Mucosa of descending colon (tissue), 3 donors: ENCODE results near the gene UNC13C. TPM values are rescaled to one million over a fixed set of nuclear protein-coding genes. Genes with fewer than 3 reads are reported as not detected.

ENCODE experiments used
- ATAC-seq: fragments of 200-7000 bp; cut with Tn5 transposase; one replicate; pipeline ENCODE4 v1.9.1; 2020; ENCODE audit warnings: mild to moderate bottlenecking, moderate library complexity
- DNase-seq, 3 donors: peaks; one replicate each; pipeline ENCODE4 v3.0.0-alpha.2; 2020
- H3K36me3 ChIP-seq: fragments of 200-600 bp; one replicate; pipeline ENCODE4 v1.8.0; 2021; ENCODE audit warnings: low read depth, mild to moderate bottlenecking
- H3K4me1 ChIP-seq: fragments of 200-600 bp; one replicate; pipeline ENCODE4 v1.8.0; 2021; ENCODE audit warnings: low read depth, mild to moderate bottlenecking
- H3K4me3 ChIP-seq: fragments of 200-600 bp; one replicate; pipeline ENCODE4 v1.8.0; 2021; ENCODE audit warnings: mild to moderate bottlenecking
- H3K9me3 ChIP-seq: fragments of 200-600 bp; one replicate; pipeline ENCODE4 v1.8.0; 2021; ENCODE audit warnings: mild to moderate bottlenecking
- CTCF ChIP-seq: fragments of 200-600 bp; IDR thresholded peaks from one replicate; pipeline ENCODE4 v1.8.0; 2022; ENCODE audit warnings: antibody characterized with exemption, mild to moderate bottlenecking
- intact Hi-C, 2 donors: fragments of 100-400 bp; cut with DNase I in 1 of 2; cut with micrococcal nuclease in 1 of 2; formaldehyde crosslinking; loops; one replicate each; pipeline versions ENCODE4 v1.11.0 to v1.11.1; 2022; cut with DNase I, micrococcal nuclease
- total RNA-seq, 3 donors: library from RNA; stranded (reverse); fragmentation: NEBNext Ultra II Directional in 2 of 3; extraction: Animal tissue kit (Norgen Biotek cat#: 25700) in 2 of 3; gene quantifications; one replicate each; pipeline versions ENCODE4 v1.2.1 to v1.2.4, GENCODE V29; 2021 to 2023
- donor health status: DM: no; HTN: no; CAD: no; lungs with moderate emphysema.
- donor health status: DM: no; HTN: no; CAD: no.
- donor health status: DM: no; HTN: yes; CAD: no.

The UNC13C gene
- total RNA-seq, 3 donors from 2014 or later, result 0.06 to 1.9 (median 0.12) TPM

- H3K4me3 ChIP-seq, result no peak overlapping the region
- intact Hi-C loops, result no loop called here
- H3K9me3 ChIP-seq, result no peaks in the 10 kb centered on the region
- H3K4me1 ChIP-seq, result no peaks in the 10 kb centered on the region
- H3K36me3 ChIP-seq, result no peaks in the 10 kb centered on the region
- no peak for TF ChIP-seq CTCF
- no peak for DNase-seq
- no peak for ATAC-seq
Measured at GRCh38 chr15:54187325-54187724, 209.1 kb downstream of the UNC13C start.

- TF ChIP-seq CTCF, result no peak
- intact Hi-C loops, result no loop called here
- no peak for DNase-seq
- peaks cover 7% of the 10 kb centered on the region for H3K9me3 ChIP-seq
- H3K4me3 ChIP-seq, result no peak overlapping the region
- ATAC-seq, result no peak
- no peaks in the 10 kb centered on the region for H3K4me1 ChIP-seq
- no peaks in the 10 kb centered on the region for H3K36me3 ChIP-seq
Measured at GRCh38 chr15:54197995-54198394, 219.8 kb downstream of the UNC13C start.

- DNase-seq (no peak), ATAC-seq (no peak)
- TF ChIP-seq CTCF, result no peak
- Histone ChIP-seq H3K36me3 (no peaks in the 10 kb centered on the region), H3K4me1 (no peaks in the 10 kb centered on the region), H3K9me3 (no peaks in the 10 kb centered on the region), H3K4me3 (no peak overlapping the region)
- intact Hi-C loops, result no loop called here
Measured at GRCh38 chr15:54206586-54207321, 228.5 kb downstream of the UNC13C start.

- no peaks in the 10 kb centered on the region for H3K4me1 ChIP-seq
- ATAC-seq (no peak), DNase-seq (no peak)
- H3K36me3 ChIP-seq, result no peaks in the 10 kb centered on the region
- no peak for TF ChIP-seq CTCF
- H3K9me3 ChIP-seq, result no peaks in the 10 kb centered on the region
- intact Hi-C loops, result no loop called here
- no peak overlapping the region for H3K4me3 ChIP-seq
Measured at GRCh38 chr15:54208786-54209185, 230.5 kb downstream of the UNC13C start.

- Histone ChIP-seq H3K4me1 (no peaks in the 10 kb centered on the region), H3K9me3 (no peaks in the 10 kb centered on the region), H3K36me3 (no peaks in the 10 kb centered on the region), H3K4me3 (no peak overlapping the region)
- intact Hi-C loops, result no loop called here
- ATAC-seq, result no peak
- TF ChIP-seq CTCF, result no peak
- no peak for DNase-seq
Measured at GRCh38 chr15:54212635-54213034, 234.4 kb downstream of the UNC13C start.
